Uterus (tissue), 4 donors: Measurements from ENCODE around the gene DIMT1. TPM values are rescaled to one million over a fixed set of nuclear protein-coding genes. Genes with fewer than 3 reads are reported as not detected.

Experiments used
- DNase-seq, 2 donors: peaks; one replicate each; pipeline ENCODE4 v3.0.0-alpha.2; 2019 to 2020
- H3K27ac ChIP-seq, 2 donors: fragments of 200-600 bp; sonication (generic); 1 replicate in 1 of 2; 2 replicates in 1 of 2; pipeline ENCODE4 v1.5.1; 2016 to 2018
- H3K27me3 ChIP-seq, 2 donors: fragments of 200-600 bp; sonication (generic); one replicate each; pipeline ENCODE4 v1.5.1; 2018 to 2019; ENCODE audit warnings: control low read depth in 1 of 2
- H3K36me3 ChIP-seq, 2 donors: fragments of 200-600 bp; sonication (generic); one replicate each; pipeline ENCODE4 v1.5.1; 2019; ENCODE audit warnings: control low read depth in 1 of 2
- H3K4me1 ChIP-seq, 2 donors: fragments of 200-600 bp; sonication (generic); one replicate each; pipeline ENCODE4 v1.5.1; 2018 to 2019; ENCODE audit warnings: control low read depth in 1 of 2
- H3K4me3 ChIP-seq, 2 donors: fragments of 200-600 bp; sonication (generic); 1 replicate in 1 of 2; 2 replicates in 1 of 2; pipeline ENCODE4 v1.5.1; 2018 to 2019; ENCODE audit warnings: mild to moderate bottlenecking in 1 of 2
- H3K9me3 ChIP-seq, 2 donors: fragments of 200-600 bp; sonication (generic); one replicate each; pipeline ENCODE4 v1.5.1; 2019; ENCODE audit warnings: control low read depth in 1 of 2
- CTCF ChIP-seq, 4 experiments: fragments of 200-600 bp in 2 of 4; fragments of 450-650 bp in 2 of 4; sonication (generic) in 2 of 4; IDR thresholded peaks; one replicate each; pipeline ENCODE4 v1.5.1; 2016 to 2019; ENCODE audit warnings: antibody characterized with exemption in 4 of 4, mild to moderate bottlenecking in 2 of 4, moderate library complexity in 1 of 4
- POLR2A ChIP-seq, 2 donors: fragments of 450-650 bp; IDR thresholded peaks; one replicate each; pipeline ENCODE4 v1.6.1; 2016; ENCODE audit warnings: antibody characterized with exemption in 2 of 2, mild to moderate bottlenecking in 1 of 2, moderate library complexity in 1 of 2
- intact Hi-C: fragments of 100-400 bp; cut with DNase I; formaldehyde crosslinking; loops from one replicate; pipeline ENCODE4 v1.15.1; 2023; ENCODE audit warnings: low total_unique reads
- total RNA-seq, 4 donors: library from RNA; depleted of rRNA in 3 of 4; stranded (reverse); fragments of >200 nt in 3 of 4; gene quantifications; one replicate each; pipeline versions ENCODE4 v1.1.0 to v1.2.4, GENCODE V29; 2014 to 2023
- donor health status: DM: yes; HTN: yes; CAD: no.

DIMT1 gene
- total RNA-seq, result 10 to 100 TPM; 18.8 to 38.2 (median 27.3) TPM

GRCh38 chr5:62403411-62404250, at the start of gene DIMT1:
Gene DIMT1 (minus strand): TSS chr5:62403905. CDS start chr5:62403772, 133 bp downstream.
- no peaks in the 10 kb centered on the region for H3K36me3 ChIP-seq
- H3K27ac ChIP-seq, result peak within 1 kb of the TSS; percentile 92
- H3K27me3 ChIP-seq, result no peaks in the 10 kb centered on the region
- intact Hi-C loops, result no loop called here
- H3K4me1 ChIP-seq, result peaks cover 3 to 7% of the 10 kb centered on the region in 2 donors
- peak within 1 kb of the TSS; percentile 87 for H3K4me3 ChIP-seq
- H3K9me3 ChIP-seq, result no peaks in the 10 kb centered on the region
- TF ChIP-seq POLR2A (IDR thresholded peaks at IDR 0.05) (peak; percentile 68 to 81), CTCF (IDR thresholded peaks at IDR 0.05) (no peak)
- DNase-seq, result peak; percentile 94 to 96

DNA sequence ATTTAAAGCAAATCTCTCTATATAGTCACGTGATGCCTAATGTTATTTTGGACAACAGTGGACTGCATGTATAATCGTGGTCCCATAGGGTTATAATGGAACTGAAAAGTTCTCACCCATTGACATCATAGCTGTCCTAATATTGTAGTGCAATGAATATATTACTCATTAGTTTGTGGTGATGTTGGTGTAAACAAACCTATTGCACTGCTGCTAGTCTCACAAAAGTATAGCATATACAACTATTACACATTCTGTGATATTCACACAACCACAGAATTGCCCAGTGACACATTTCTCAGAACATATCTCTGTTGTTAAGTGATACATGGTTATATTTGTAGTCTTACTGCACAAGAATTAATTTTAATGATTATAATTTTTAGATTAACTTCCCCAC, 46.6 kb upstream of the DIMT1 start:
- TF ChIP-seq CTCF (IDR thresholded peaks at IDR 0.05), result no peak
- TF ChIP-seq POLR2A (IDR thresholded peaks at IDR 0.05), result no peak
- intact Hi-C loops, result no loop called here
- H3K36me3 ChIP-seq, result no peaks in the 10 kb centered on the region

GRCh38 chr5:62448528-62448927, 44.8 kb upstream of the DIMT1 start:
- intact Hi-C loops, result no loop called here
- Histone ChIP-seq H3K9me3 (no peaks in the 10 kb centered on the region), H3K4me1 (no peaks in the 10 kb centered on the region), H3K27me3 (no peaks in the 10 kb centered on the region), H3K36me3 (no peaks in the 10 kb centered on the region), H3K4me3 (no peak overlapping the region), H3K27ac (no peak overlapping the region)
- DNase-seq, result no peak
- no peak for TF ChIP-seq POLR2A (IDR thresholded peaks at IDR 0.05)

More for the DNA sequence above, 46.6 kb upstream of the DIMT1 start:
- Histone ChIP-seq H3K4me1 (no peaks in the 10 kb centered on the region), H3K27me3 (no peaks in the 10 kb centered on the region), H3K9me3 (no peaks in the 10 kb centered on the region), H3K4me3 (no peak overlapping the region), H3K27ac (no peak overlapping the region)
- no peak for DNase-seq

- H3K4me3 ChIP-seq, result no peak overlapping the region
- intact Hi-C loops, result no loop called here
- H3K9me3 ChIP-seq, result no peaks in the 10 kb centered on the region
- H3K36me3 ChIP-seq, result no peaks in the 10 kb centered on the region
- no peak for TF ChIP-seq POLR2A (IDR thresholded peaks at IDR 0.05)
- TF ChIP-seq CTCF (IDR thresholded peaks at IDR 0.05), result no peak
- H3K4me1 ChIP-seq, result peaks cover 0 to 6% of the 10 kb centered on the region in 2 donors
- peak in 1 of 2 donors; percentile 35 for DNase-seq
- no peaks in the 10 kb centered on the region for H3K27me3 ChIP-seq
- H3K27ac ChIP-seq, result peak overlapping the region; percentile 56 to 70
These were observed 28.9 kb upstream of the DIMT1 start for GRCh38 chr5:62432621-62433064.

- Histone ChIP-seq H3K27ac (peak overlapping the region; percentile 56 to 70), H3K36me3 (no peaks in the 10 kb centered on the region), H3K4me3 (no peak overlapping the region), H3K27me3 (no peaks in the 10 kb centered on the region), H3K4me1 (peaks cover 0 to 6% of the 10 kb centered on the region in 2 donors), H3K9me3 (no peaks in the 10 kb centered on the region)
- TF ChIP-seq CTCF (IDR thresholded peaks at IDR 0.05) (no peak), POLR2A (IDR thresholded peaks at IDR 0.05) (no peak)
- DNase-seq, result peak in 1 of 2 donors; percentile 29
- intact Hi-C loops, result no loop called here
These were observed 28.3 kb upstream of the DIMT1 start for GRCh38 chr5:62431735-62432620.
